GM12878 (cell line): ENCODE measurements around the gene PPAT. TPM values are rescaled to one million over a fixed set of nuclear protein-coding genes. Genes with fewer than 3 reads are reported as not detected.

Source experiments
- ATAC-seq: fragments of 200-7000 bp; cut with Tn5 transposase; 3 replicates; pipeline ENCODE4 v1.9.1; 2020; ENCODE audit warnings: mild to moderate bottlenecking, moderate library complexity
- BruUV-seq: library from RNA; stranded (reverse); fragments of 400-500 nt; replicated peaks from 2 replicates; lab custom pipeline; 2021; lab: Mats Ljungman, UMichigan
- CTCF ChIA-PET: fragments of 300-600 bp; sonication (Branson Sonifier 250); formaldehyde crosslinking; extraction: SDS; loops from one replicate; lab custom pipeline; 2021; ENCODE audit warnings: inconsistent platforms; lab: Yijun Ruan, JAX
- POLR2A ChIA-PET: fragments of 350-600 bp; formaldehyde crosslinking; extraction: SDS; loops from one replicate; lab custom pipeline; 2021; ENCODE audit warnings: inconsistent platforms; lab: Charles Lee
- RAD21 ChIA-PET: fragments of 300-600 bp; sonication (Branson Sonifier 250); formaldehyde crosslinking; loops from one replicate; lab custom pipeline; 2023; ENCODE audit warnings: antibody characterized with exemption; ENCODE audit not compliant: unreplicated experiment; lab: Charles Lee
- SMC1A ChIA-PET: fragments of 300-600 bp; sonication (Branson Sonifier 250); formaldehyde crosslinking; loops from one replicate; lab custom pipeline; 2023; ENCODE audit not compliant: unreplicated experiment, uncharacterized antibody; lab: Charles Lee
- DNase-seq: peaks from one replicate; pipeline ENCODE4 v3.0.0-alpha.2; 2011; ENCODE audit warnings: low read depth, low spot score
- FAIRE-seq: peaks from 3 replicates; lab custom pipeline; 2011; peaks lifted over from hg19 to GRCh38; lab: Jason Lieb, UNC
- H2AFZ ChIP-seq: 2 replicates; pipeline ENCODE4 v1.6.0; 2011; ENCODE audit warnings: low read depth, low read length, control low read depth; ENCODE audit not compliant: control insufficient read depth
- H3K27ac ChIP-seq: 2 replicates; pipeline ENCODE4 v1.5.1; 2011; ENCODE audit warnings: control low read depth; ENCODE audit not compliant: control insufficient read depth, insufficient read depth
- H3K27me3 ChIP-seq, 2 experiments: replicated peaks in 1 of 2; 2 replicates each; pipeline versions ENCODE4 v1.6.0 to v1.6.1; 2011; ENCODE audit warnings: low read length in 1 of 2; ENCODE audit not compliant: control insufficient read depth in 2 of 2, insufficient read depth in 2 of 2
- H3K36me3 ChIP-seq, 2 experiments: 2 replicates each; pipeline ENCODE4 v1.5.1; 2011; ENCODE audit warnings: low read length in 1 of 2; ENCODE audit not compliant: control insufficient read depth in 2 of 2, insufficient read depth in 2 of 2
- H3K4me1 ChIP-seq: 2 replicates; pipeline ENCODE4 v1.6.1; 2011; ENCODE audit warnings: mild to moderate bottlenecking, low read length, moderate library complexity, mixed read lengths; ENCODE audit not compliant: control insufficient read depth, insufficient read depth
- H3K4me2 ChIP-seq: 2 replicates; pipeline ENCODE4 v1.6.0; 2011; ENCODE audit warnings: control low read depth; ENCODE audit not compliant: control insufficient read depth, insufficient read depth
- H3K4me3 ChIP-seq: fragments of 200-600 bp; sonication (generic); 2 replicates; pipeline ENCODE4 v1.5.1; 2016
- H3K79me2 ChIP-seq: 2 replicates; pipeline ENCODE4 v1.6.0; 2011; ENCODE audit warnings: low read length; ENCODE audit not compliant: control insufficient read depth, insufficient read depth
- H3K9ac ChIP-seq: 2 replicates; pipeline ENCODE4 v1.8.0; 2011; ENCODE audit warnings: low read length, control low read depth, mixed read lengths; ENCODE audit not compliant: control insufficient read depth, insufficient read depth
- H3K9me3 ChIP-seq: replicated peaks from 3 replicates; pipeline ENCODE4 v1.5.1; 2011; ENCODE audit warnings: mild to moderate bottlenecking, low read length; ENCODE audit not compliant: control insufficient read depth, insufficient read depth
- H4K20me1 ChIP-seq: 2 replicates; pipeline ENCODE4 v1.6.0; 2011; ENCODE audit not compliant: control insufficient read depth, insufficient read depth
- EGR1 ChIP-seq, 2 experiments: IDR thresholded peaks; 1 replicate in 1 of 2; 2 replicates in 1 of 2; pipeline ENCODE4 v1.6.1; 2011 to 2012; ENCODE audit warnings: low read depth in 2 of 2, low read length in 2 of 2, borderline replicate concordance in 1 of 2, mild to moderate bottlenecking in 1 of 2, moderate library complexity in 1 of 2
- FOXK2 ChIP-seq: fragments of 450-650 bp; IDR thresholded peaks from 2 replicates; pipeline ENCODE4 v1.6.1; 2017; ENCODE audit warnings: mild to moderate bottlenecking, moderate library complexity
- IRF4 ChIP-seq: IDR thresholded peaks from 2 replicates; pipeline ENCODE4 v1.6.1; 2011; ENCODE audit warnings: low read depth, low read length
- IRF5 ChIP-seq: fragments of 450-650 bp; IDR thresholded peaks from 2 replicates; pipeline ENCODE4 v1.6.1; 2017; ENCODE audit warnings: borderline replicate concordance
- KDM1A ChIP-seq: fragments of 200-600 bp; sonication (generic); IDR thresholded peaks from 2 replicates; pipeline ENCODE4 v1.6.1; 2016; ENCODE audit warnings: borderline replicate concordance
- RB1 ChIP-seq: fragments of 450-650 bp; formaldehyde crosslinking; IDR thresholded peaks from 2 replicates; pipeline ENCODE4 v1.6.1; 2017; ENCODE audit warnings: mild to moderate bottlenecking, borderline replicate concordance
- RFX5 ChIP-seq: IDR thresholded peaks from 2 replicates; pipeline ENCODE4 v1.6.1; 2011; ENCODE audit warnings: low read depth, low read length, improper control_type of control experiment
- TBL1XR1 ChIP-seq: IDR thresholded peaks from 2 replicates; pipeline ENCODE4 v1.6.1; 2012; ENCODE audit warnings: low read depth, low read length, improper control_type of control experiment
- USF2 ChIP-seq: IDR thresholded peaks from 2 replicates; pipeline ENCODE4 v1.6.1; 2011; ENCODE audit warnings: low read depth, low read length, improper control_type of control experiment, borderline replicate concordance
- ZBTB40 ChIP-seq: fragments of 450-650 bp; IDR thresholded peaks from 2 replicates; pipeline ENCODE4 v1.6.1; 2016; ENCODE audit warnings: mild to moderate bottlenecking, moderate library complexity, borderline replicate concordance
- ZNF217 ChIP-seq: fragments of 450-650 bp; IDR thresholded peaks from 2 replicates; pipeline ENCODE4 v1.6.1; 2017; ENCODE audit warnings: antibody characterized with exemption, mild to moderate bottlenecking
- WGBS: methylation state at CpG from one replicate; pipeline ENCODE4 v1.1.6; 2016; ENCODE audit warnings: low lambda C conversion rate; ENCODE audit not compliant: insufficient replicate concordance, insufficient coverage; ENCODE audit errors: missing lambda C conversion rate; 5-methylcytosine and 5-hydroxymethylcytosine counted together
- in situ Hi-C: fragments of 300-500 bp; cut with MboI; formaldehyde crosslinking; loops from 9 replicates; pipeline ENCODE4 v1.14.3; 2018; ENCODE audit warnings: mixed read lengths
- intact Hi-C: fragments of 100-400 bp; cut with micrococcal nuclease; formaldehyde crosslinking; loops from one replicate; pipeline ENCODE4 v1.14.2; 2022; ENCODE audit not compliant: unreplicated experiment
- polyA plus RNA-seq, 11 experiments: library from polyadenylated mRNA; depleted of rRNA in 4 of 11; unstranded in 6 of 11; stranded (reverse) in 5 of 11; fragments of >200 nt; fragmentation: Nextera tagmentation in 4 of 11; fragmentation: Illumina TruSeq in 1 of 11; extraction: Ambion mirVana in 4 of 11; extraction: Trizol in 1 of 11; gene quantifications; 1 replicate in 1 of 11; 2 replicates in 10 of 11; pipeline versions ENCODE4 v1.2.1 to v1.2.3, GENCODE V29; 2011 to 2016; ENCODE audit warnings: inconsistent platforms in 2 of 11, missing spikeins in 2 of 11, low read depth in 1 of 11
- total RNA-seq, 4 experiments: library from RNA; depleted of rRNA in 3 of 4; stranded (reverse); fragments of >200 nt in 3 of 4; fragmentation: Illumina TruSeq in 1 of 4; extraction: Trizol in 1 of 4; gene quantifications; 2 replicates each; pipeline versions ENCODE4 v1.2.1 to v1.2.3, GENCODE V29; 2013 to 2021
- TF ChIP-seq, protein P1 (sequence below): fragments of 150-350 bp; IDR thresholded peaks from 2 replicates; pipeline ENCODE4 v1.6.1; 2016; ENCODE audit warnings: low read depth, low read length
- TF ChIP-seq, protein P2 (sequence below): fragments of 450-650 bp; IDR thresholded peaks from 2 replicates; pipeline ENCODE4 v1.6.1; 2016; ENCODE audit warnings: mild to moderate bottlenecking

Gene PPAT
- total and polyA plus RNA-seq, 10 of the 15 experiments (the other 5 are each of a cell fraction or from before 2014, with no cell fraction given): 24.9 to 50.7 (median 38.0) TPM

DNA sequence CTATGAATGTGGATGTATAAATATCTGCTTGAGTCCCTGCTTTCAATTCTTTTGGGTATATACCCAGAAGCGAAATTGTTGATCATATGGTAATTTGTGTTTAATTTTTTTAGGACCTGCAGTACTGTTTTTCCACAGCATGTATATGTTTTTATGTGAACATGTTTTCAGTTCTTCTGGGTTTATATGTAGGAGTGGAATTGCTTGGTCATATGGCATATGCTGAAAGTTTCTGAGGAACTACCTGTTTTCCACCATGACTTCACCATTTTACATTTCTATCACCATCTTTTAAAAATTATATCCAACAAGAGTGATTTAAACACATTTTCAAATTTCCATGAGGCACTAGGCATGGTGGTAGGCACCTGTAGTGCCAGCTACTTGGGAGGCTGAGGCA is 8.2 kb downstream of the PPAT start:
- peaks cover 99% of the 10 kb centered on the region for H3K79me2 ChIP-seq
- in situ Hi-C loops: no loop called here
- BruUV-seq: no TSS peak
- H3K4me1 ChIP-seq: peaks cover 5% of the 10 kb centered on the region
- no peak overlapping the region for H2AFZ ChIP-seq
- H4K20me1 ChIP-seq: no peaks in the 10 kb centered on the region
- H3K9ac ChIP-seq: no peak overlapping the region
- ATAC-seq (no peak), DNase-seq (no peak), FAIRE-seq (no peak)
- ChIA-PET CTCF (interaction anchor here (1.9 to 7.2 kb wide), 2 partner anchors 9 to 373 kb away, joined by 11 to 89 read pairs; partner anchors contain the start of genes PAICS and PPAT), RAD21 (interaction anchor here (1.0 to 4.6 kb wide), 2 partner anchors 7 to 12 kb away, joined by 3 to 41 read pairs; partner anchors contain the start of genes PAICS and PPAT), POLR2A (interaction anchor here (0.7 kb wide), 1 partner anchor 29 kb away, joined by 5 read pairs; no protein-coding TSS in a partner anchor), SMC1A (no interaction called here)
- H3K9me3 ChIP-seq: no peaks in the 10 kb centered on the region; the same call in 2 of the 3 replicates
- WGBS: 100% methylated on average over 1 of the region's 1 CpG
- no peaks in the 10 kb centered on the region; a peak in 1 of 4 replicates for H3K36me3 ChIP-seq
- intact Hi-C loops: loop anchor here (5.0 kb wide), 1 partner anchor 410 kb away; no protein-coding TSS in a partner anchor
- H3K27me3 ChIP-seq: no peaks in the 10 kb centered on the region
- no peak overlapping the region for H3K4me3 ChIP-seq
- H3K4me2 ChIP-seq: no peak overlapping the region
- H3K27ac ChIP-seq: no peak overlapping the region
- TF ChIP-seq EGR1 (IDR thresholded peaks at IDR 0.05; ENCODE audit: borderline replicate concordance in 1 of 2, low read depth in 2 of 2, low read length in 2 of 2): no peak
- TF ChIP-seq RB1: no peak
- TF ChIP-seq, protein P1, sequence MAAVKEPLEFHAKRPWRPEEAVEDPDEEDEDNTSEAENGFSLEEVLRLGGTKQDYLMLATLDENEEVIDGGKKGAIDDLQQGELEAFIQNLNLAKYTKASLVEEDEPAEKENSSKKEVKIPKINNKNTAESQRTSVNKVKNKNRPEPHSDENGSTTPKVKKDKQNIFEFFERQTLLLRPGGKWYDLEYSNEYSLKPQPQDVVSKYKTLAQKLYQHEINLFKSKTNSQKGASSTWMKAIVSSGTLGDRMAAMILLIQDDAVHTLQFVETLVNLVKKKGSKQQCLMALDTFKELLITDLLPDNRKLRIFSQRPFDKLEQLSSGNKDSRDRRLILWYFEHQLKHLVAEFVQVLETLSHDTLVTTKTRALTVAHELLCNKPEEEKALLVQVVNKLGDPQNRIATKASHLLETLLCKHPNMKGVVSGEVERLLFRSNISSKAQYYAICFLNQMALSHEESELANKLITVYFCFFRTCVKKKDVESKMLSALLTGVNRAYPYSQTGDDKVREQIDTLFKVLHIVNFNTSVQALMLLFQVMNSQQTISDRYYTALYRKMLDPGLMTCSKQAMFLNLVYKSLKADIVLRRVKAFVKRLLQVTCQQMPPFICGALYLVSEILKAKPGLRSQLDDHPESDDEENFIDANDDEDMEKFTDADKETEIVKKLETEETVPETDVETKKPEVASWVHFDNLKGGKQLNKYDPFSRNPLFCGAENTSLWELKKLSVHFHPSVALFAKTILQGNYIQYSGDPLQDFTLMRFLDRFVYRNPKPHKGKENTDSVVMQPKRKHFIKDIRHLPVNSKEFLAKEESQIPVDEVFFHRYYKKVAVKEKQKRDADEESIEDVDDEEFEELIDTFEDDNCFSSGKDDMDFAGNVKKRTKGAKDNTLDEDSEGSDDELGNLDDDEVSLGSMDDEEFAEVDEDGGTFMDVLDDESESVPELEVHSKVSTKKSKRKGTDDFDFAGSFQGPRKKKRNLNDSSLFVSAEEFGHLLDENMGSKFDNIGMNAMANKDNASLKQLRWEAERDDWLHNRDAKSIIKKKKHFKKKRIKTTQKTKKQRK: no peak
- no peak for TF ChIP-seq KDM1A
- no peak for TF ChIP-seq ZNF217
- TF ChIP-seq USF2: no peak
- TF ChIP-seq IRF5: no peak
- TF ChIP-seq, protein P2, sequence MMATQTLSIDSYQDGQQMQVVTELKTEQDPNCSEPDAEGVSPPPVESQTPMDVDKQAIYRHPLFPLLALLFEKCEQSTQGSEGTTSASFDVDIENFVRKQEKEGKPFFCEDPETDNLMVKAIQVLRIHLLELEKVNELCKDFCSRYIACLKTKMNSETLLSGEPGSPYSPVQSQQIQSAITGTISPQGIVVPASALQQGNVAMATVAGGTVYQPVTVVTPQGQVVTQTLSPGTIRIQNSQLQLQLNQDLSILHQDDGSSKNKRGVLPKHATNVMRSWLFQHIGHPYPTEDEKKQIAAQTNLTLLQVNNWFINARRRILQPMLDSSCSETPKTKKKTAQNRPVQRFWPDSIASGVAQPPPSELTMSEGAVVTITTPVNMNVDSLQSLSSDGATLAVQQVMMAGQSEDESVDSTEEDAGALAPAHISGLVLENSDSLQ: no peak
- TF ChIP-seq RFX5: no peak
- no peak for TF ChIP-seq TBL1XR1
- no peak for TF ChIP-seq IRF4
- no peak for TF ChIP-seq ZBTB40
- TF ChIP-seq FOXK2: no peak
